Measurements from ENCODE around the gene FANCB.

Gene FANCB

DNA sequence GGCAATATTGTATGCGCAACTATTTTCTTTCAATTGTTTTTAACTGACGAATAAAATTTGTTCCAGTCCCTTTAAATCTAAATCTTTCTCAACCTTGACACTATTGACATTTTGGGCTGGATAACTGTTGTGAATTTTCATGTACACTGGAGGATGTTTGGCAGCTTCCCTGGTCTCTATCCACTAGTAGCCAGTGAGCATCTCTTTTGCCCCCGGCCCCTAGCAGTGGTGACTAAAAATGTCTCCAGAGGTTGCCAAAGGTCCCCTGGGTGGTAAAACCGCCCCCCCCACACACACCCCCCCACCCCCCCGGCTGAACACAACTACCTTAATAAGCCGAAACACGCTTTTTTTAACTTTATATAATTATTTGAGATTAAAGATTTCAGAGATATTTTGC is 514 bp downstream of the FANCB start:
- no peak overlapping the region for H3K4me3 ChIP-seq (IDR thresholded peaks at IDR 0.05; ENCODE audit: insufficient read depth, low read depth, low read length)
- no peaks in the 10 kb centered on the region for H3K27me3 ChIP-seq (ENCODE audit: insufficient read depth, low read depth)
- H3K9ac ChIP-seq = peak overlapping the region; percentile 69
- no peak for TF ChIP-seq CTCF (conservative IDR thresholded peaks at IDR 0.05; ENCODE audit: low read depth, low read length)
- H3K4me1 ChIP-seq (ENCODE audit: low read depth, poor library complexity, severe bottlenecking) = peaks cover 17% of the 10 kb centered on the region
- H3K4me2 ChIP-seq = peak overlapping the region; percentile 78
- peaks cover 43% of the 10 kb centered on the region for H3K79me2 ChIP-seq (ENCODE audit: insufficient read depth, low read depth)
- H3K36me3 ChIP-seq (ENCODE audit: insufficient read depth) = no peaks in the 10 kb centered on the region
- H4K20me1 ChIP-seq (ENCODE audit: insufficient read depth) = no peaks in the 10 kb centered on the region
- peak overlapping the region; percentile 44; the same call in 1 of the 2 replicates for H3K27ac ChIP-seq
- H2AFZ ChIP-seq (ENCODE audit: low read depth) = peak overlapping the region; percentile 71

- Histone ChIP-seq H3K36me3 (ENCODE audit: insufficient read depth) (no peaks in the 10 kb centered on the region), H3K27ac (no peak overlapping the region), H3K27me3 (ENCODE audit: insufficient read depth, low read depth) (no peaks in the 10 kb centered on the region), H2AFZ (ENCODE audit: low read depth) (no peak overlapping the region), H3K4me3 (IDR thresholded peaks at IDR 0.05; ENCODE audit: insufficient read depth, low read depth, low read length) (no peak overlapping the region), H3K9ac (peak overlapping the region; percentile 15; the same call in 1 of the 2 replicates), H3K4me2 (peak overlapping the region; percentile 78), H4K20me1 (ENCODE audit: insufficient read depth) (no peaks in the 10 kb centered on the region), H3K79me2 (ENCODE audit: insufficient read depth, low read depth) (peaks cover 43% of the 10 kb centered on the region), H3K4me1 (ENCODE audit: low read depth, poor library complexity, severe bottlenecking) (peaks cover 17% of the 10 kb centered on the region)
- TF ChIP-seq CTCF (conservative IDR thresholded peaks at IDR 0.05; ENCODE audit: low read depth, low read length) = no peak
These were observed 1.1 kb downstream of the FANCB start for GRCh38 chrX:14871767-14872166.

DNA sequence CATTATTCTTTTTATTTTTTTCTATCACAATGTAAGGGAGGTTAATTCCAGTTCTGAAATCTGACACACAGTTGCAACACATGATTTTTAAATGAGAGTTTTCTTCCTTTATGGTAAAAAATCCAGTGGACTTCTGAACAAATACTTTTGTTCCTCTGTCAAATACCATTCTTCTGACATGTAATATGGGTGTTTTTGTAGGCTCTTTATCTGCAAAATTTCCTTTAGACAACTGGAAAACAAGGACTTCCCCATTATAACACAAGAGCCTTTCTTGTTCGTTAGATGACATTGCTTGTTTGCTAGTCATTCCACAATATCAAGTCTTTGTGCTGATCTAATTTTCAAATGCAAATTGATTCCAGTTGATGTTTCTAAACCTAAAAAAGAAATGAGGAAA is 7.7 kb downstream of the FANCB start:
- H3K4me3 ChIP-seq (IDR thresholded peaks at IDR 0.05; ENCODE audit: insufficient read depth, low read depth, low read length) = no peak overlapping the region
- no peak overlapping the region for H3K27ac ChIP-seq
- no peak overlapping the region for H2AFZ ChIP-seq (ENCODE audit: low read depth)
- H3K4me2 ChIP-seq = no peak overlapping the region
- TF ChIP-seq CTCF (conservative IDR thresholded peaks at IDR 0.05; ENCODE audit: low read depth, low read length) = no peak
- H4K20me1 ChIP-seq (ENCODE audit: insufficient read depth) = no peaks in the 10 kb centered on the region
- H3K79me2 ChIP-seq (ENCODE audit: insufficient read depth, low read depth) = peaks cover 23% of the 10 kb centered on the region
- no peaks in the 10 kb centered on the region for H3K27me3 ChIP-seq (ENCODE audit: insufficient read depth, low read depth)
- H3K36me3 ChIP-seq (ENCODE audit: insufficient read depth) = no peaks in the 10 kb centered on the region
- H3K4me1 ChIP-seq (ENCODE audit: low read depth, poor library complexity, severe bottlenecking) = no peaks in the 10 kb centered on the region
- H3K9ac ChIP-seq = no peak overlapping the region

DNA sequence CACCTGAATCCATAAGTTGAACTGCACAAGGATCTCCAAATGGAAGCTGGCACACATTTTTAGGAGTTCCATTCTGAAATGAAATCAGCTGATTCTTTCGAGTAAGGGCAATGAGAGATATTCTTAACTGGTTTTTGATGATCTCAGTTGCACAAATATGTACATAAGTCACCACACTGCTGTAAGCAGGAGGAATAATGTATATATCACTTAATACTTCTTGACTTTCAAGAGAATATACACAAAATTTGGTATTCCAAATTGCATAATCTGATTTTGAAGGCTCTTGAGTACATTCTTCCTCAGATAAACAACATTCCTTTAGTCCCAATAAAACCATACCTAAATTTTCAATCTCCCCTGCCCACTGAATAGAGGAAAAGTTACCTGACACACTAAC is 8.2 kb downstream of the FANCB start:
- H3K4me2 ChIP-seq = no peak overlapping the region
- TF ChIP-seq CTCF (conservative IDR thresholded peaks at IDR 0.05; ENCODE audit: low read depth, low read length) = no peak
- no peaks in the 10 kb centered on the region for H4K20me1 ChIP-seq (ENCODE audit: insufficient read depth)
- no peak overlapping the region for H2AFZ ChIP-seq (ENCODE audit: low read depth)
- H3K9ac ChIP-seq = no peak overlapping the region
- H3K36me3 ChIP-seq (ENCODE audit: insufficient read depth) = no peaks in the 10 kb centered on the region
- H3K27me3 ChIP-seq (ENCODE audit: insufficient read depth, low read depth) = no peaks in the 10 kb centered on the region
- peaks cover 18% of the 10 kb centered on the region for H3K79me2 ChIP-seq (ENCODE audit: insufficient read depth, low read depth)
- H3K4me1 ChIP-seq (ENCODE audit: low read depth, poor library complexity, severe bottlenecking) = no peaks in the 10 kb centered on the region
- H3K27ac ChIP-seq = no peak overlapping the region
- no peak overlapping the region for H3K4me3 ChIP-seq (IDR thresholded peaks at IDR 0.05; ENCODE audit: insufficient read depth, low read depth, low read length)
